Activated CD4-positive, alpha-beta T cell treated with anti-CD3 and anti-CD28 coated beads, Interleukin-2, Interleukin-6, amounts not matched to agents 100 ng/mL and 50 ng/mL, durations not matched to agents 16 hours and 8 hours (primary cell): ENCODE results near the gene FGD5.

Experiments
- DNase-seq: peaks from one replicate; pipeline ENCODE4 v3.0.0-alpha.2; 2020

FGD5 gene, protein sequence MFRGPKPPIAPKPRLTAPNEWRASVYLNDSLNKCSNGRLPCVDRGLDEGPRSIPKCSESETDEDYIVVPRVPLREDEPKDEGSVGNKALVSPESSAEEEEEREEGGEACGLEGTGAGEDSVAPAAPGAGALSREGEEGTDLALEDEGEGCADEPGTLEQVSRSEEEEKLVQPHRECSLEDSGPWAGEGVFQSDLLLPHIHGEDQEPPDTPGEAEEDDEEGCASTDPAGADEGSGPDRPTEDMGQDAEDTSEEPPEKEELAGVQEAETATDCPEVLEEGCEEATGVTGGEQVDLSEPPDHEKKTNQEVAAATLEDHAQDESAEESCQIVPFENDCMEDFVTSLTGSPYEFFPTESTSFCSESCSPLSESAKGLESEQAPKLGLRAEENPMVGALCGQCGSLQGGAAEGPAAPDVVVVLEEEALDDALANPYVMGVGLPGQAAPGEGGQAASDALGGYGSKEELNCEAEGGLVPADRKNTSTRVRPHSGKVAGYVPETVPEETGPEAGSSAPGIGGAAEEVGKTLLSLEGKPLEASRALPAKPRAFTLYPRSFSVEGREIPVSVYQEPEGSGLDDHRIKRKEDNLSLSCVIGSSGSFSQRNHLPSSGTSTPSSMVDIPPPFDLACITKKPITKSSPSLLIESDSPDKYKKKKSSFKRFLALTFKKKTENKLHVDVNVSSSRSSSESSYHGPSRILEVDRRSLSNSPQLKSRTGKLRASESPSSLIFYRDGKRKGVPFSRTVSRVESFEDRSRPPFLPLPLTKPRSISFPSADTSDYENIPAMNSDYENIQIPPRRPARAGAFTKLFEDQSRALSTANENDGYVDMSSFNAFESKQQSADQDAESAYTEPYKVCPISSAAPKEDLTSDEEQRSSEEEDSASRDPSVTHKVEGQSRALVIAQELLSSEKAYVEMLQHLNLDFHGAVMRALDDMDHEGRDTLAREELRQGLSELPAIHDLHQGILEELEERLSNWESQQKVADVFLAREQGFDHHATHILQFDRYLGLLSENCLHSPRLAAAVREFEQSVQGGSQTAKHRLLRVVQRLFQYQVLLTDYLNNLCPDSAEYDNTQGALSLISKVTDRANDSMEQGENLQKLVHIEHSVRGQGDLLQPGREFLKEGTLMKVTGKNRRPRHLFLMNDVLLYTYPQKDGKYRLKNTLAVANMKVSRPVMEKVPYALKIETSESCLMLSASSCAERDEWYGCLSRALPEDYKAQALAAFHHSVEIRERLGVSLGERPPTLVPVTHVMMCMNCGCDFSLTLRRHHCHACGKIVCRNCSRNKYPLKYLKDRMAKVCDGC (N-terminal part only)

DNA sequence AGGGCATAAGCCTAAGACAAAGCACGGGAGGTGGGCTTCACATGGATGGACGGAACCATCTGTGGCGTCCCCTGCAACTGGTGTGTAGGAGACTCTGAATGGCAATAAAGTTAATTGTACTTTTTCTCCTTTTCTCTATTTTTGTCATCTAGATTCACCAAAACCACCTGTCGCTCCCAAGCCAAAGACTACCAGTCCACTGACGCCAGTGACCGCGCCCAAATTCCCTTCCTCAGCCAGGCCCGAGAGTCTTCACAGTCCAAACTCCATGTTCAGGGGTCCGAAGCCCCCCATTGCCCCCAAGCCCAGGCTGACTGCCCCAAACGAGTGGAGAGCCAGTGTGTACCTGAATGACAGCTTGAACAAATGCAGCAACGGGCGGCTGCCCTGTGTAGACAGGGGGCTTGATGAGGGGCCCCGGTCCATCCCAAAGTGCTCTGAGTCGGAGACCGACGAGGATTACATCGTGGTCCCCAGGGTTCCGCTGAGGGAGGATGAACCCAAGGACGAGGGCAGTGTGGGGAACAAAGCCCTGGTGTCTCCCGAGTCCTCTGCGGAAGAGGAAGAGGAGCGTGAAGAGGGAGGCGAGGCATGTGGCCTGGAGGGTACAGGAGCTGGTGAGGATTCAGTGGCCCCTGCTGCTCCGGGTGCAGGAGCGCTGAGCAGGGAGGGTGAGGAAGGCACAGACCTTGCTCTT is at the start of gene FGD5:
Gene FGD5, plus strand, starts transcription at position 159 of the 697 bp plus-strand sequence. Its CDS starts 110 bp downstream, at position 269.
- no peak for DNase-seq

DNA sequence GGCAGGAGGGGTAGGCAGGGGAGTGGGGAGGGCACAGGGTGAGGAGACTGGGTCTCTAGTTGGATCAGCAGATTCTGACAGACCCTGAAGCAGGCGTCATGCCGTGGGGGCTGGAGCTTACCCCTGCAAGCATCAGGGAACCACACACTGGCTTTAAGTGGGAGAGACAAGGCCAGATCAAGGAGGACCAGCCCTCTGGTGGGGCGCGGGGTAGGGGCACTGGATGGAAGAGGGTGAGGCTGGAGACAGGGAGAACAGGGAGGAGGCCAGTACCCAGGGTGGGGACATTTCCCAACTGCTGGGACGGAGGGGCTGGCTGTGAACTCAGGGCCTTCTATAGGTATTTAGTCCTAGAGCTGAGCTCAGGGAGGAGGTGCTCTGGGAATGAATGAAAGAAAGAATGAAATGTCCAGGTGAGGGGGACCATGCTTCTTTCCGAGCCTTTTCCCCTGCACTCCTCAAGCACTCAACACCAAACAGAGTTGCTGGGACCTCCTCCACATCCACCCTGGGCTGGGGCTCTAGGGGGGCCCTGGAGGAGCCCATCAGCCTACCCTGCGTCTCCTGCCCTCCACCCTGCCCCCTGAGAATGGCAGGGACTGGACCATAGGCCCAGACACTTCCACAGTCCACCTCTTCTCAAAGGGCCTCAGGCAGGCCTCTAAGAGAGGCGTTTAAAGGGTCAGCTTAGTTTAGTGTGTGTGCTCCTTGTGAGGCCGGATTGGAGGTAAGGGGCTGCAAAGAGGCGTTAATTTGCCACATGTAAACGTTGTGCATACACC is 49.0 kb upstream of the FGD5 start:
- no peak for DNase-seq

DNA sequence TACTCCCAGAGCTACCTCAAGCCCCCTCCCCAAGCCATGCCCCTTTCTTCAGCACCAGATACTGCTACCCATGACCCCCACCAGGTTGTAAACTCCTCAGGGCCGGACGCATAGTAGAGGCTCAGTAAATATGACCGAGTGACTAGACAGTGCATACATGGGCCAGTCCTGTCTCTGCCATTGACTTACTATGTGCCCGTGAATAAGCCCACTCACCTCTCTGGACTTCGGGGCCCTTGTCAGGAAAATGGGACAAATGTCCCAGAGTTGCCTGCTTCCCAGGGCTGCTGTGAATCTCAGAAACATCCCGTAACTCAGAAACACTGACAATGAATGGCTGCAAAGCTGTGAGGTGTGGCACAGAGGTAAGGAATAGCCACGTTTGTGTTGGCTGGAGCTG is 48.2 kb upstream of the FGD5 start:
- no peak for DNase-seq

DNA sequence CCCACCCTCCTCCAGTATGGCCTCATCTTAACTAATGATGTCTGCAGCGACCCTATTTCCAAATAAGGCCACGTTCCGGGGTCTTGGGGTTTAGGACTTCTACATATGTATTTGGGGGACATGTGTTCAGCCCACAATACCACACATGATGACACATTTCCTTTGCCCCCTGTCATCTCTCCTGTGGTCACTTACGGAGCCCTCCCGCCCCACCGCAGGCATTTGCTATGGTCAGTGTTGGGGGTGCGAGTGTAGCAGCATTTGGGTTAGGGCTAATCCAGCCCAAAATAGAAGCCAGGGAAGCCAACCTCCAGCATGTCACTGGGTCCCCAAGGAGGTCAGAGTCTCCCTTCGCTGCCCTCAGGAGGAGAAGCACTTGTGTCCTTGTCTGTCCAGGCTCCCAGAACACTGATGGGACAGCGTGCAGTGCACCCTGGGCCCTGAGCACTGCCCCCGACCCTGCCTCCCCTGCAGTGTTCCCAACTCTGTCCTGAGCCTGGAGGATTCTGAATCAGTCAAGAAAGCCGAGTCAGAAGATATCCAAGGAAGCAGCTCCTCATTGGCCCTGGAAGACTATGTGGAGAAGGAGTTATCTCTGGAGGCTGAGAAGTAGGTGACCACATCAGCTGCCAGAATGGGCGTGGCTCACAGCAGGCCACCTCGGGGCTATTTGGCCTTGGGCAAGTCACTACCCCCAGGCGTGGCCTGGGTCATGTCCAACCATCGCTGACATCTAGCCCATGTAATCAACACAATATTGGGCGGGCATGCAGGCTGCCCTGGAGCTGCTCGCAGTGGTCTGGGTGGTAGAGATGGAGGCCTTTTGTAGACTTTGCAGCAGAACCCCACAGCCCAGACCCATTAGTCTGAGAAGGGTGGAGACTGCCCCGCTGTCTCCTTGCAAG is 46.9 kb upstream of the FGD5 start:
- no peak for DNase-seq

DNA sequence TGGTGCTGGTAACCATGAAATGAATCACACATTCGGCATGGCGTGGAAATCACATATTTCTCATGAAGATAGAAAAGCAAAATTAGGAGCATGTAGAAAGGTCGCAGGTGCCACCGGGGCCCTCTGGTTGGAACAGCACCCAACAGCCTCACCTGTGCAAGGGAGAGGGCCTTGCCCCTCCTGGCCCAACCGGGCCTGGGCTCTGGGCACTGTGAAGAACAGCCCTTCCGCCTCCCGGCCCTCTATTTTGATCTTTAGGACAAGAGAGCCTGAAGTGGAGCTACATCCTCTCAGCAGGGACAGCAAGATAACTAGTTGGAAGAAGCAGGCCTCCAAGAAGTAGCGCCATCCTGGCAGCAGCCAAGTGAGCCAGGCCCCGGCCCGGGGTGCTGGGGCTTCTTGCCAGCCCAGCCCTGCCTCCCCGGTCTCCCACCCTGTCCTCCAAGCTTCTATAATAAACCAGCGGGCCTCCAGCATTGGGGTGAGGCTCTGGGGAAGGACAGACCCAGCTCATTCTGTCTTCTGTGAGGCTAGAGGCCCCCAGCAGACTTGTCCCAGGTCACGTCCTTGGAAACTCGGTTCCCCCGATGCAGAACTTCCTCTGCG is 46.1 kb upstream of the FGD5 start:
- no peak for DNase-seq

DNA sequence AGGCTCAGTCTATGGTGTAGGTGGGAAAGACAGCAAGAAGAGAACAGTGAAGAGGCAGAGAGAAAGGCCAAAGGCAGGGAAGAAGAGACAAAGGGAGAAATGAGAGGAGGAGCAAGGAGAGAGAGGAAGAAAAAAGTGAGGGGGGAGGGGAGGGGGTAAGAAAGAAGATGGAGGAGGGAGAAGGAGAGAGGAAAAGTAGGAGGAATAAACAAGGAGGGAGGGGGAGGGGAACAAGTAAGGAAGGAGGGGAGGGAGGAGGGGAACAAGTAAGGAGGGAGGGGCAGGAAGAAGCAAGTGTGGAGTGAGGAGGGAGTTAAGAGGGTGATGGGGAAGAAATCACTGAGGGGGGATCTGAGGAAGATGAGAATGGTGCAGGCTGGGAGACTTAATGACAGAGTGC is 45.5 kb upstream of the FGD5 start:
- DNase-seq, result no peak

DNA sequence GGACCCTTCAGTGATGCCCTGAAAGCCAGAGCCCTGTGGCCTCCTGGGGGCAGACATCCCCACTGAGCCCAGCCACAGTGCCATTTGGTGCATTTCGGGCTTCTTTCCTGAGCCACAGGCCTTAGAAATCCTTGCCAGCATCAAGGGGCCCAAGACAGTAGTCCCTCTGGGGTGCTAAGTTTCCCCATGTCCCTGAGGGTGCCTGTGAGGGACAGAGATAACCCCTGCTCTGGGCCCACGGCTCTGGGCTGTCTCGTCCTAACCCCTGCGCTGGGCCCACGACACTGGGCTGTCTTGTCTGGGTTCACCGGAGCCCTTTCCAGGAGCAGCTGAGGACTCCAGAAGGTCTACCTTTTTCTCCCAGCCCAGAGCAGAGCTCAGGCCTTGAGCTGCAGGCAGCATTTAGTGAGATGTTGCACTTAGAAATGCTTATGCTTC is 45.1 kb upstream of the FGD5 start:
- DNase-seq, result no peak

DNA sequence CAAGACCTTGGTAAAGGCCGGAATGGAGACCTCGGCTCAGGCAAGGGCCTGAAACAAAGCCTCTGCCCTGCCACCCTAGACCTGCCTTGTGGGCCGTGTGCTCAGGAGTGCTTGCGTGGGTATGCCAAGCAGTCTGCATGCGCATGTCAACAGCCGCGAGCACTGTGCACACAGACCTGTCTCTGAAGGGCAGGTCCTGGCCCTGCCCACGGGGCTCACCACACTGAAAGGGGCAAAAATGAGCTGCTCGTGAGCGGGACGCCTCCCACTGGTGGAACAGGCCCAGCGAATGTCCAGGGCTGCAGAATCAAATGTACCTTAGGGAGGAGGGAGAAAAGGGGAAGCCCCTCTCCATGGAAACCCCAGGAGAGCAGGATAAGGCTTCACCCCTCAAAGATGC is 44.3 kb upstream of the FGD5 start:
- DNase-seq, result no peak

DNA sequence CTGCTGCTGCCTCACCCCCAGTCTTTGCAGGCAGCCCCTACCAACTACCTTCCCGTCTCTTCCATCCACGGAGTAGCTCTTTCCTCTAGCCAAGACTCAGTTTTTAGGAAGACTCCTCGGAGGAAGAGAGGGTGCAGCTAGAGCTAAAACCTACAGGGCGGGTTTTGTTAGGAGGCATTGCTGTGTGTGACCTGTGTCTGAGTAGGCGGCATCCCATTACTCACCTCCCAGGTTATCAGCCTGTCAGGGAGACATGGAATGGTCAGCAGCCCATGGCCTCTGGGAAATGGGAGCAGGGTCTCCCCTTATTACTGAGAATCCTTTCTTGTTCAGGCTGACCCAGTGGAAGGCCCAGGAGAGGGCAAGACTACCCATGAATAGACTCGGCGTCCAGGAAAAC is 43.8 kb upstream of the FGD5 start:
- no peak for DNase-seq

DNA sequence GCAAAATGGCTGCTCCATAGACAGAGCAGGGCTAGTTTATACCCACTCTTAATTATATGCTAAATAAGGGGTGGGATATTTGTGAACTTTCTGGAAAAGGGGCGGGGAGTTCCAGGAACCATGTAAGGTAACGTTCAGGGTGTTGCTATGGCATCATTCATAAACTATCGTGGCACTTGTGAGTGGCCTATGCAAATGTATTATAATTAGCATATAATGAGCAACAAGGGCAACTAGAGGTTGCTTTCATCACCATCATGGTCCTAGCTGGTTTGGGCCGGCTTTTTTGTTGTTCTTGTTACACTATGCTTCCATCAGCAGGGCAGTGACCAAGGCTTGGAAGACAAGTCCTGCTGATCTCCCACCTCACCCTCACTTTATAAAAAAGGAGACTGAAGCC is 43.2 kb upstream of the FGD5 start:
- no peak for DNase-seq

DNA sequence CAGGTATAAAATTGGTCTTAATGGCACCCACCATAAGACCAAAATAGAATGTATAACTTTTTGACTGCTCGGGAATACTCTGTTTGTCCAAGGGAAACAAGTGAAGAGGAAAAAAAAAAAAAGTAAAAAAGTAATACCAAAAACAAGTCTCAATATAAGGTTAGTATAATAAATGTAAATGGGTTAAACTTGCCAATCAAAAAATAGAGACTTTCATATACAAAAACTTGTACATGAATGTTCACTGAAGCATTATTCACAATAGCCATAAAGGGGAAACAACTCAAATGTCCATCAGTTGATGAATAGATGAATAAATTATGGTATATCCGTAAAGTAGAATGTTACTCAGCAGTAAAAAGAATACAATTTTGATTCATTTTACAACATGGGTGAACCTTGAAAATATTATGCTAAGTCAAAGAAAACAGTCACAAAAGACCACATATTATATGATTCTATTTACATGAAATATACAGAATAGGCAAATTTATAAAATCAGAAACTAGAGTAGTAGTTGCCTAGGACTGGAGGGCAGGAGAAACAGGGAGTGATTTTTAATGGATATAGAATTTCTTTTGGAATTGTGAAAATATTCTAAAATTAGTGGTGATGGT is 39.6 kb upstream of the FGD5 start:
- DNase-seq, result no peak

DNA sequence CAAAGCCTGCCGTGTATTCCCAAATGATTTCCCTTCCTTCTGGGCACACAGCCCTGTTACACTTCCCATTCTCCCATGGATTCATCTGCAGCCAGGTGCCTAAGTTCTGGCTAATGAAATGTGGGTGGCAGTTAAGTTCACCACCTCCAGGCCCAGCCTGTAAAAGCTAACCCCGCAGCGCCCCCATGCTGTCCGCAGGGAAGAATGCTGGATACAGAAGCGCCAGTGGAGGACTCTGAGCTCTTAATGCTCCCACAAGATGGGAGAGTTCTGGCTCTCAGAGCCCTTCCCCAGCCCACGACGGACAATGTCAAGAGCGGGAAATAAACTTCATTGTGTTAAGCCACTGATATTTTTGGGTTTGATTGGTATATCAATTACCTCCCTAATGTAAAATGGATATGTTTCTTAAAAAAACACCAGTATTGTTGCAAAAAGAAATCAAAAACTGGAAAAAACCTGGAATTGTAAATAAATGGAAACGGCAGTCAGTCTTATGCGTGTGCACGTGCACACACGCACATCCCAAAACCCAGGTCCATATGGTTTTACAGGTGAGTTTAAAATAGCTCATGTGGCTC is 37.7 kb upstream of the FGD5 start:
- DNase-seq, result peak; percentile 44

DNA sequence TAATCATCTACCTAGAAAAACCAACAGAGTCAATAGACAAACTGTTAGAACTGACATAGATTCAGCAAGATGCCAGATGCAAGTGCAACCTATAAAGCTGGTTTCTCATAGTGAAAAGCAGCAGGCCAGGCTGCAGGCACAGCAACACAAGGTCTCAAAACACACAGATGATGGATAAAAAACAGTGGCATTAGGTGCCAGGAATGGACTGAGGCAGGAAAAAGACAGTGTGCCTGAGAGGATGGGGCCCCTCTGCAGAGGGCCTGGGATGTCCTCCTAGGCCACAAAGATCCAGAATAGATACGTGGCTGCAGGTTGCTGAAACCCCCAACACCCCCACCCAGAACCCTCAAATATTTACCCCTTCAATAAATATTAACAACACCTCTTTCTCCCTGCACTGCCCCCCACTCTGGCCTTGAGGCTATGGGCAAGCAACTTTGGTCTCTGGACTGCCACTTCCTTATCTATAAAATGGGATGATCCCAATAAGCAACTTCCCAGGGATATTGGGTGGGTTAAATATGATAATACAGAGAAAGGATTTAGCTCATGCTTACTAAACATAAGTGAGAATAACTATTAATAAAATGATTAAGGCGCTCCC is 35.2 kb upstream of the FGD5 start:
- DNase-seq, result no peak

DNA sequence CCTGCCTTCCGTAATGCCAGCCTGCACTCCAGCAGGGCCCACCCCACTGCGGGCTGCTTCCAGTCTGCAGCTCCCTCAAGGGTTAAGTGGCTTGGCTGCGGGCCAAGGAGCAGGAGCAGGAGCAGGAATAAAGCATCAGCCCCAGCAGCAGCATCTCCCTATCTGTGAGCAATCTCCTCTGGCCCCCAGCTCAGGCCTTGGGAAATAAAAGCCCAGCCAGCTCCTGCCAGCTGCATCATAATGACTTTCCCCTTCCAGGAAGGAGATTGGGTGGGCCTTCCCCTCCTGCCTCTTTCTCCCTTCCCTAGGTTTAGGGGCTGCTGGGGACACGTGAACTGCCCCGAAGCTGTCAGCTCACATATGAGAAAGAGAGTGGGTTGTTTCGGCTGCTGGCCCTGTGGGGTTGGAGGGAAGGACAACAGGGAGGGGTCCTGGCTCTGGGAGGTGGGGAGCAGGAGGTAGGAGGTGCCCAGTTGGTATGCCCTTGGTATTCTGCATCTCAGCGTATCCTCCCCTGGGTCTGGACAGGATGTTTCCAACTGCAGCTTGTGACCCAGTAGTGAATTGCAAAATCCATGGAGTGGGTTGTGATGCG is 34.6 kb upstream of the FGD5 start:
- no peak for DNase-seq

DNA sequence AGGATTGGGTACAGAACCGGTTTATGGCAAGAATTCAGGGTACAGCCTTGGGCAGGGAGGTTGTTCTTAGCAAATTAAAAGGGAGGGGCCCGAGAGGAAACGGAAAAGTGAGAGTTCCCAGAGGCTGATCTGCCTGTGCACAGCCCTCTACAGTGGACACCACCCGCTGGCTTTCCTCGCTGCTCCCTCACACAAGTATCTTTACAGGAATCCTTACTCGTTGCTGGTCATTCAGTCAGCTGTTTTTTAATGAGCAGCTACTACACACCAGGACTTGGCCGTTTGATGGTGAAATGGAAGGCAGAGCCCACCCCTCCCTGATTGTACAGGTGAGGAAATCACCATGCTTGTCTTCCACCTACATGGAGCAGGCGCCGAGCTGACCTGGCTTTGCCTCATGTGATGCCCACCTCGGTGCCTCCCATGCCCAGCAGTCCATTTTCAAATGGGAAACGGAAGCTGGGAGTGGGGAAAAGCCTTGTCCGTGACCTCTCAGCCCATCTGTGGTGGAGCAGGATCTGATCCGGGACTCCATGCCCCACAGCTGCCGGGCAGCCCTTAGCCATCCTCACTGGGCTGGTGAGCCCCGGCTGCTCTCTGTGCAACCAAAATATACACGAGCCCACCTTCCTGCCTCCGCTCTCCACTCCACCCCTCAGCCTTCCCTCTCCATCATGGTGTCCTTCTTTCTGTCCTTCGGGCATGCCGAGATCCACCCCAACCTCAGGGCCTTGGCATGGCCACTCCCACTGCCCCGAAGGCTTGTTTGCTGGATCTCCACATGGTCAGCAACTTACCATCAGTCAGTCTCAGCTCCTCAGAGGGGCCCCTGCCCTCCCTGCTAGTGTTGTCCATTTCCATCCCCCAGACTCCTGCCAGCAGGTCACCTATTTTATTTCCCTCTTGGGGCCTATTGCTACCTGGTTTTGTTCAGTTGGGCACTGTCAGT is 33.3 kb upstream of the FGD5 start:
- DNase-seq, result no peak

DNA sequence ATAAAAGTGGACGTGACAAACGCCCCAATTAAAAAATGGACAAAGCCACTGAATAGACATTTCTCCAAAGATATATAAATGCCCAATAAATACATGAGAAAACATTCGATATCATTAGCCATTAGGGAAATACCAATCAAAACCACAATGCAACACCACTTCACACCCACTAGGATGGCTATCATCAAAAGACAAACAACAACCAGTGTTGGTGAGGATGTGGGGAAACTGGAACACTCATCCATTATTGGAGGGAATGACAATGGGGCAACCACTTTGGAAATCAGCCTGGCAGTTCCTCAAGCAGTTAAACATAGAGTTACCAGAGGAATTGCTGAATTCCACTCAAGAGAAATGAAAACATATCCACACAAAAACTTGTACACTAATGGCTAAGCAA is 32.4 kb upstream of the FGD5 start:
- DNase-seq, result no peak

DNA sequence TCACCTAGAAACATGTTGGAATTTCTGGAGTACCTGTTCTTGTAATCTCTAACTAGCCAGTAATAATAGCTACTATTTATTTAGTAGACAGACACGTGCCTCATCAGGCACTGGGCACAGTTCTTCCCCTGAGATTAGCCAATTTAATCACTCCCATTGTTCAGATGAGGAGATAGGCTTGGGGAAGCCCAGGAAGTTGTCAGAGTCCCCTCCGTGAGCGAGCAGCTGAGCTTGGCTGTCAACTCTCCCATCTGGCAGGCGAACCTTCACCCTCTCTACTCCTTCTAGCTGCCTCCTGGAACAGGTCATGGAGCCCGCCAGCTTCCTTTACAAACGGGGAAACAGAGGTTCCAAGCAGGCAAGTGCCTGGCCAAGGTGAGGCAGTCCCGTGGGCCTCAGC is 31.1 kb upstream of the FGD5 start:
- DNase-seq, result no peak
